GM18951 (cell line): ENCODE data around the gene ADARB1.

Experiments used
- POLR2A ChIP-seq: IDR thresholded peaks from 4 replicates; pipeline ENCODE4 v1.6.1; 2011; ENCODE audit warnings: mild to moderate bottlenecking; ENCODE audit not compliant: insufficient read length, insufficient read depth; ENCODE audit errors: extremely low read depth
- in situ Hi-C: fragments of 300-500 bp; cut with MboI; formaldehyde crosslinking; loops from one replicate; pipeline ENCODE4 v1.12.0; 2022; ENCODE audit warnings: low sequenced_read_pairs, mixed read lengths, inconsistent platforms; ENCODE audit not compliant: unreplicated experiment

The ADARB1 gene

DNA sequence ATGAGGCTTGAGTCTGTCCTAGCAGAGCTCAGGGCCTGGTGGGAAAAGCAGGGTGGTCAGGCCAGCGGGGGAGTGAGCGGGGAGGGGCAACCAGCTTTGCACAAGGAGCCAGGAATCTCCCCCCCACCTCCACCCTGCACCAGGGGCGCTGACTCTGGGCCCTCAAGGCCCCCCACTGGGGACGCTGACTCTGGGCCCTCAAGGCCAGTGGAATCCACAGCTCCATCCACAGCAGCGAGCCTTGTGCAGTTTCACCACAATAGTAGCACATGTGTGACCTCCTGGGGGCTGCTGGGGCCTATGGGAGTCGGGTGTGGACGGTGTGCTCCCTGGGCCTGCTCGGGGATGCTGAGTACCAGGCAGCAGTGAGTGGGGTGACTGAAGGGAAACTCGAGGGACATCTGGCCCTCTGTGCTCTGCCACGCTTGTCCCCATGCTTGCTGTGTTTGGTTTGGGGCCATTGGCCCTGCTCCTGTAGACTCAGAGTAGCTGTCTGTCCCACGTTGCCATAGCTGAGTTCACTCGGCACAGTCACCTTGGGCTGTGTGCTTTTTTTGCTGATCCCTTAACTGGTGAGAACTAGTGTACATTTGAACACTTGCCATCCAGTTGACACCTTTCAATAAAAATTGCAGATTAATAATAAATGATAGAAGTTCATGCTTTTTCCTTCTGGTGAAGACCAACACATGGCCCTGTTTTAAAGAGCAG lies 89.2 kb downstream of the ADARB1 start:
- no peak for TF ChIP-seq POLR2A
- in situ Hi-C loops = no loop called here

DNA sequence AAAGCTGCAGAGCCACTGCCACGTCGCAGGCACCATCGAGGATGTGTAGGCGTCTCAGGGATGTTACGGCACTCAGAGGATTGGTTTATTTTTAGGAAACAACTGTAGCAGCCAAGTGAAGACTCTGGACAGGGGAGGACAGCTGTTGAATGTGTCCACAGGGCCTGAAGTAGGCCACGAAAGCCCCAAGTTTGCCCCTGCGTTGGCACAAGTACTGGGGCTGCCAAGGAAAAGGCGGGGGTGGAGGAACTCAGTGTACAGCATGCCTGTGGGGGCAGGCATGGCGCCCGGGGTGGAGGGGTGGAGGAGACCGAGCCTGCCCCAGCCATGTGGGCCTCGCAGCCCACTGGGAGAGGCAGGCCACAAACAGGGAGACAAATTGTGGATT lies 89.7 kb downstream of the ADARB1 start:
- in situ Hi-C loops = no loop called here

DNA sequence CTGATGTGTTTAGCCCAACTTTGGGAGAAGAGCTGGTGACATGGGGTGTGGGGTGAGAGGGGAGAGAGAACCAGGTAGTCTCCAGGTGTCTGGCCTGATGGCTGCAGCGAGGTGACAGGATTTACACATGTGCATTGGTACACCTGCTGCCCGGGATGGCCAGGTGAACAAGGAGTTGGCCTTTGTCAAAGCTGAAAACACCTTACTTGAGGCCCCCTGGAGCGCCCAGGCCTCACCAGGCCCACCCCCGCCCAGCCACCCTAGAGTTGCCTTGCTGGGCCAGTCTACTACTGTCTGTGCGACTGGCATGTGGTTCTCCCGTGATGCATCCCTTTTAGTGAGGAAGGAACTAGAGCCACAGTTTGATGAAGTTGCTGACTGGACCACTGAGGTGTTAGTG lies 90.5 kb downstream of the ADARB1 start:
- TF ChIP-seq POLR2A = no peak
- in situ Hi-C loops = no loop called here

More for the DNA sequence above, 89.7 kb downstream of the ADARB1 start:
- TF ChIP-seq POLR2A = no peak

DNA sequence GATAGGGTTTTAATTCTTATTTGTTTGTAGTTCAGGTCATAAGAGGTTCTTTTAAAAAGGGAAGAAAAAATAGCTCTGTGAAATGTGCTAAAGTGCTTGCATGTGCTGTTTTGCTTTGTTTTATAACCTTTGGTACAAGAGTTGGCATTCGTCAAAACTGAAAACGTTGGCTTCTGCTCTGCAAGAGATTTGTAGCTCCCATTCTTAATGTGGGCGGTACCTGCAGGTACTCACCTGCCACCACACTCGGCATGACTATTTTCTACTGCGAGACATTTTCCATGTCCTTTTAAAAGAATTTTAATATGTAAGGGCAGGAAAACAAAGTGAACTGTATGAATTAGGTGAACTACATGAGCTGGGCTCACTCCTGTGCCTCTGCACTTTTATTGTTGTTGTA lies 92.6 kb downstream of the ADARB1 start:
- in situ Hi-C loops = no loop called here
- no peak for TF ChIP-seq POLR2A

DNA sequence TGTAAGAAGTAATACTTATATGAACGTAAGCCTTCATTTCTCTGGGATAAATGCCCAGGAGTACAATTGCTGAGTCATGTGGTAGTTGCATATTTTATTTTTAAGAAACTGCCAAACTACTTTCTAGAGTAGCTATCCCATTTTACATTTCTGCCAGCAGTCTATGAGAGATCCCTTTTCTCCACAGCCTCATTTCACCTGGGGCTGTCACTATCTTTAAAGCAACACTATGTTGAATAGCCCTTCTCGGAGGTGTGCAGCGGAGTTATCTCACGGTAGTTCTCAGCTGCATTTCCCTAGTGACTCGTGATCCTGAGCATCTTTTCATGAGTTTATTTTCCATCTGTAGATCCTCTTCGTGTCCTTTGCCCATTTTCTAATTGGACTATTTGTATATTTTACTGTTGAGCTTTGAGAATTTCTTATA lies 93.4 kb downstream of the ADARB1 start:
- no peak for TF ChIP-seq POLR2A
- in situ Hi-C loops = no loop called here

DNA sequence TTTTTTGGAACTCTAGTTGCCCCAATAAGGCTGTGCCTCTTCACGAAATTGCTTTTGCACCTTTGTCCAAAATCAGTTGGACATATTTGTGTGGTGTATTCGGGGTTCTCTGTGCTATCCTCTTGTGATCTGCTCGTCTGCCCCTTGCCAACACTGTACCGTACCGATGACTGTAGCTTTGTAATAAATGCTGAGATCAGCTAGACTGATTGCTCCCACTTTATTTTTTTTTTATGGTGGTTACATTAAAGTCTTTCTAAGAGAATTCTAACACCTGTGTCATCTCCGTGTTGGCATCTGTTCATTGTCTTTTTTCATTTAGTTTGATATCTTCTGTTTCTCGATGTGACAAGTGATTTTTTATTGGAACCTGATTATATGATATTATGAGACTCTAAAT lies 94.1 kb downstream of the ADARB1 start:
- in situ Hi-C loops = no loop called here

DNA sequence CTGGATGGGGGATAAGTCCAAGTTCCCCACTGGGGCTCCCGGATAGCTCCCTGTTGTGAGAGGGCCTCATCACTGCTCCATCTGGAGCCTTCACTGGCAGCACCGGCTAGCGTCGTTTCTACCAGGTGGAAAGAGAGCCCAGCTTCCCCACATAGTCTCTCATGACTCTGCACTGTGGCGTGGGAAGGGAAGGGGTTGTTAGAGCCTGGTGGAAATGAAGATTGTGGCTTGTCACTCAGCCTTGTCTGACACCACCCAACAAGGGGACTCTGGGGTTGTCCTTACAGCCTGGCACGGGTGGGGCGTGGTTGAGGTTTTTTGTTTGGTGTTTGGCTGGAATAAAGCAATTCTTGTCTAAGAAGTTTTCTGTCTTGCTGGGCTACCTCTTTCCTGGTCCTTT lies 94.6 kb downstream of the ADARB1 start:
- no peak for TF ChIP-seq POLR2A
- in situ Hi-C loops = no loop called here

More for the DNA sequence above, 94.1 kb downstream of the ADARB1 start:
- TF ChIP-seq POLR2A = no peak

DNA sequence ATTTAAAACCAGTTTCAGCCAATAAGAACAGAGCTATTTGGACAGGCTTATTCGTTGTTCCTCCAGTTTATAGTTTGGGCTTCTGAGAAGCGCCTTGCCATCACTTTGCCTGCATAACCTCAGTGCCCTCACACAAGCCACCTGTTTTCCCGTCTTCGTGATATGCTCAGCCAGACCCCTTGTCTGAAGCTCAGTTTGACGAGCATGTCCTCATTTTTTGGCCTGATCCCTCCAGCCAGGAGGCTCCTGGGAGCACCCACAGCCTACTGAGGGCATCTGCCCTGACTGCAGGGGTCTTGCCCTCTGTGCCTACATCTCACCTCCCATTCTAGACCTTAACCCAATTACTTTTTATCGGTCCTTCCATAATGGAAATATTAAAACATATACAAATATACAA lies 95.3 kb downstream of the ADARB1 start:
- no peak for TF ChIP-seq POLR2A
- in situ Hi-C loops = no loop called here

DNA sequence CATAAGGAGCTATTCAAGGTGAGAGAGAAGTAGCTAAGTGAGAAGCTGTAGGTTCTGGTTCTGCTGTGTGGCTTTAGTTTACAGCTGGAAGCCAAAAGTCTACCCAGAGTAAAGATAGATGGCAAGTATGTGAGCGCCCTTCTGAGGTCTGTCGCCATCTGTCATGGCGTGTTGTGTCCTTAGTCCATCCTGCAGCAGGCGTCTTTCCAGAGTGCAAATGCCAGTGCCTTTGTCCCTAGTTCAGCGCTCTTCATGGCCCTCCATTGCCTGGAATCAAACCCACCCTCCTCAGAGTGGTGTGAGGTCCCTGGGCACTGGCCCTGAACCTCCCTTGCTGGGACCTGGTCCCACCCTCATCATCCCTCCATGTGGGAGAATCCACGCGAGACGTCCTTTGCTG lies 96.6 kb downstream of the ADARB1 start:
- in situ Hi-C loops = no loop called here
- TF ChIP-seq POLR2A = no peak

DNA sequence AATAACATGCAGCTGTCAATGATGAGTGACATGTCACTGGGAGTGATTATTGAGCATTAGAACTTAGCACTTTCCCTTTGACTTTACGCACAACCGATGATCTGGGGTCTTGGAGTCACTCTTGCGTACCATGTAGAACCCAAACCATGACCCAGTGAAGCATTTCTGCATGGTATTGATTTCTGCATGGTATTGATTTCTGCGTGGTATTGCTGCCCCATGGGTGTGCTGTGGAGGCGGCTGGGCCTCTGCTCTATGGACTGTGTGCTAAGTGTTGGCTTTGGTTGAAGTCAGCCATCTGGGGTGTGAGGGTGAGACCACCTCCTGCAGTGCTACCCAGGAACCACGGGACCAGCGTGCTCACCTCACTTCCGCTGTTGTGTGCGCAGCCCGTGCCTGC lies 98.0 kb downstream of the ADARB1 start:
- in situ Hi-C loops = no loop called here
- no peak for TF ChIP-seq POLR2A

DNA sequence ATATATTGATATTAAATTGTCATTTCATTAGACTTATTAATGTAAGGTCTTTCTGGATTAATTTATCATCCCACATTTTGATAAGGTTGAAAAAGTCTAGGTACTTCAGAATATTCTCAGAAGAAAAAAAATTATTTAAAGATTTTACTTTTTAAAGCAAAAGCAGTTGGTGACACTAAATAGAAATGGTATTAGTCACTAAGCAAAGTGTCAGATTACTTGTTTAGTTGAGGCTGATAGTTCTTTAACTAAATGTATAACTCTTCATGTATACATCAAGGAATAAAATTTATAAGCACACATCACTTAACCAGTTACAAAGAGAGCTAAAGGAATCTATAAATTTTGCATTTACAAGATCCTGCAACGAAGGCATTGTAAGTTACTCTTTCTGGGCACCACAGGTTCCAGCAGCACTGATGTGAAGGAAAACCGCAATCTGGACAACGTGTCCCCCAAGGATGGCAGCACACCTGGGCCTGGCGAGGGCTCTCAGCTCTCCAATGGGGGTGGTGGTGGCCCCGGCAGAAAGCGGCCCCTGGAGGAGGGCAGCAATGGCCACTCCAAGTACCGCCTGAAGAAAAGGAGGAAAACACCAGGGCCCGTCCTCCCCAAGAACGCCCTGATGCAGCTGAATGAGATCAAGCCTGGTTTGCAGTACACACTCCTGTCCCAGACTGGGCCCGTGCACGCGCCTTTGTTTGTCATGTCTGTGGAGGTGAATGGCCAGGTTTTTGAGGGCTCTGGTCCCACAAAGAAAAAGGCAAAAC lies 101.1 kb downstream of the ADARB1 start:
- in situ Hi-C loops = no loop called here
- no peak for TF ChIP-seq POLR2A

DNA sequence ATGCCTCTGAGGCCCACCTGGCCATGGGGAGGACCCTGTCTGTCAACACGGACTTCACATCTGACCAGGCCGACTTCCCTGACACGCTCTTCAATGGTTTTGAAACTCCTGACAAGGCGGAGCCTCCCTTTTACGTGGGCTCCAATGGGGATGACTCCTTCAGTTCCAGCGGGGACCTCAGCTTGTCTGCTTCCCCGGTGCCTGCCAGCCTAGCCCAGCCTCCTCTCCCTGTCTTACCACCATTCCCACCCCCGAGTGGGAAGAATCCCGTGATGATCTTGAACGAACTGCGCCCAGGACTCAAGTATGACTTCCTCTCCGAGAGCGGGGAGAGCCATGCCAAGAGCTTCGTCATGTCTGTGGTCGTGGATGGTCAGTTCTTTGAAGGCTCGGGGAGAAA lies 101.8 kb downstream of the ADARB1 start:
- in situ Hi-C loops = no loop called here
- TF ChIP-seq POLR2A = no peak

DNA sequence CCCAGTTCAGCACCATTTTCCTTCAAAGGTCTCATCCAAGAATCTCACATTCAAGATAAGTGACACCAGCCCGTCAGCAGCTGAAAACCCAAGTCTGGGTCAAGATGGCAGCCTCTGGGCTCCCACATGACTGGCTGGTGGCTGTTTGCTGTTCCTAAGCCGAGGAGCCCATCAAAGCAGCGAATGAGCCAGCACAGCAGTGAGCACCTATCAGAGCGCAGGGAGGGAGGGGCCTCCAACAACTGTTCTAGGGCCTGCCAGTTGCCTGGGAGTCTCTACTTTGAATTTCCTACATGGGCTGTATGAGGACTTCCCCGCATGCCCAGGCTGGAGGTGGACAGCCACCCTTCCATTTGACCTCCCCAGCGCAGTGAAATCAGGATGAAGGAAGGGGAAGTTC lies 102.7 kb downstream of the ADARB1 start:
- in situ Hi-C loops = no loop called here
- no peak for TF ChIP-seq POLR2A

DNA sequence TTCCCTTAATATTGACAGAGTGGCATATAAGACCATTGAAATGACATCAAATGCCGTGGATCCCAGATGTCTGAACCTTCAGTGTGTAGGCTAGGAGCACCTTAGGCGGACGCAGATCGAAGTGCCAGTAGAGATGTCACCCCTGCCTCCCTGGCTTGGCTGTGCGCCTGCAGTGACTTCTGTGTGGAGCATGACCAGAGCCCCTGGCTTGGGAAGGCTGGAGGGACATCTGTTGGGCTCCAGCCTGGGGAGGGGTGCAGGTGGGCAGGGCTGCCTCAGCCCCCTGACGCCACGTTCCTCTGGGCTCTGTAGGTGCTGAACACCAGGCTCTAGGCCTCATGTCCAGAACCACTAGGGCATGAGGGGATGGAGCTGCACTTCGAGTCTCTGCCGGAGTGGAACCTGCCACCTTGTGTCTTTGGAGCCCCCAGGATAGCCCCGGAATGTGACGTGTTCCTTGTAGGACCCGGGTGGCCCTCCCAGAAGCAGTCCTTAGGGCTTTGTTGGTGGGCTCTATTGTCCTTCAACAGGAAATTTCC lies 103.8 kb downstream of the ADARB1 start:
- TF ChIP-seq POLR2A = no peak
- in situ Hi-C loops = no loop called here

DNA sequence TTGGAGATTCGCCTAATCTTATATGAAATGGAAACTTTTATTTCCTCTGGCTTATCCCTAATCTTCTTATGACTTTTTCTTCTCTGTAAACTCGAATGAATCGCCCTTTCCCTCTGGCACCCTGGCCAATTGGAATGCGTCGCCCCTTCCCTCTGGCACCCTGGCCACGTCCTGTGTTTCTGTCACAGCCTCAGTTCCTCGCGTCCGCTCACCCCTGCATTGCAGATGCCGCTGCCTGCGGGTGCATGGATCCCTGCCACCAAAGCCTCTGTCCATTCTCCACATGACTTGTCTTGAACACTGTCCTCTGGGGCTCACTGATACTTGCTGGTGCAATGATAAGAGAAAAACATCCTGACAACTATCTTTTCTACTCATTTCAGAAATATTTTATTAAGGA lies 104.6 kb downstream of the ADARB1 start:
- in situ Hi-C loops = no loop called here
- no peak for TF ChIP-seq POLR2A
